DND-41 (cell line): ENCODE data around the gene MBTPS1.

Source experiments
- ATAC-seq: fragments of 200-7000 bp; cut with Tn5 transposase; 3 replicates; pipeline ENCODE4 v1.9.1; 2021; ENCODE audit warnings: low read depth; ENCODE audit not compliant: insufficient read depth
- DNase-seq: peaks from one replicate; pipeline ENCODE4 v3.0.0-alpha.2; 2020
- H2AFZ ChIP-seq: 2 replicates; pipeline ENCODE4 v1.6.0; 2012; ENCODE audit warnings: low read depth, low read length
- H3K27ac ChIP-seq: 2 replicates; pipeline ENCODE4 v1.5.1; 2012; ENCODE audit warnings: low read length, inconsistent platforms
- H3K27me3 ChIP-seq: fragments of 200-600 bp; sonication (generic); 2 replicates; pipeline ENCODE4 v1.6.0; 2012; ENCODE audit warnings: low read length, mild to moderate bottlenecking, inconsistent platforms; ENCODE audit not compliant: insufficient read depth, poor library complexity
- H3K36me3 ChIP-seq: 2 replicates; pipeline ENCODE4 v1.5.1; 2012; ENCODE audit warnings: low read length, inconsistent platforms; ENCODE audit not compliant: insufficient read depth
- H3K4me1 ChIP-seq: 2 replicates; pipeline ENCODE4 v1.5.1; 2012; ENCODE audit warnings: mild to moderate bottlenecking, low read length; ENCODE audit not compliant: insufficient read depth
- H3K4me2 ChIP-seq: 2 replicates; pipeline ENCODE4 v1.6.0; 2012; ENCODE audit warnings: mild to moderate bottlenecking, moderate library complexity, low read length, inconsistent platforms; ENCODE audit not compliant: insufficient read depth
- H3K4me3 ChIP-seq, 2 experiments: fragments of 200-600 bp in 1 of 2; shearing (Covaris generic) in 1 of 2; 2 replicates each; pipeline ENCODE4 v1.5.1; 2012 to 2016; ENCODE audit warnings: inconsistent platforms in 2 of 2, low read length in 2 of 2, mild to moderate bottlenecking in 2 of 2, low read depth in 1 of 2, moderate library complexity in 1 of 2
- H3K79me2 ChIP-seq: 2 replicates; pipeline ENCODE4 v1.6.0; 2012; ENCODE audit warnings: low read length, inconsistent platforms; ENCODE audit not compliant: insufficient read depth
- H3K9ac ChIP-seq: 2 replicates; pipeline ENCODE4 v1.6.0; 2012; ENCODE audit warnings: low read depth, mild to moderate bottlenecking, inconsistent platforms, low read length, moderate library complexity
- H3K9me3 ChIP-seq: 2 replicates; pipeline ENCODE4 v1.5.1; 2012; ENCODE audit warnings: low read length, moderate library complexity, mild to moderate bottlenecking, inconsistent platforms; ENCODE audit not compliant: insufficient read depth, severe bottlenecking
- H4K20me1 ChIP-seq: 2 replicates; pipeline ENCODE4 v1.6.0; 2012; ENCODE audit warnings: low read length; ENCODE audit not compliant: insufficient read depth
- EZH2 ChIP-seq: IDR thresholded peaks from 3 replicates; pipeline ENCODE4 v1.6.1; 2012; ENCODE audit warnings: borderline replicate concordance, low read depth, mild to moderate bottlenecking, moderate library complexity, low read length, inconsistent platforms; ENCODE audit not compliant: severe bottlenecking
- TF ChIP-seq, protein P1 (sequence below): IDR thresholded peaks from 2 replicates; pipeline ENCODE4 v1.5.1; 2012; ENCODE audit warnings: borderline replicate concordance, low read length, moderate library complexity, mild to moderate bottlenecking; ENCODE audit not compliant: poor library complexity, severe bottlenecking; ENCODE audit errors: extremely low read depth

MBTPS1 gene

GRCh38 chr16:84093120-84093878 lies 23.4 kb downstream of the MBTPS1 start:
- no peak for ATAC-seq
- Histone ChIP-seq H4K20me1 (0 out of 2 replicates have a peak, but pooled peaks cover 3% of the 10 kb centered on the region), H3K9me3 (no peaks in the 10 kb centered on the region), H3K4me3 (no peak overlapping the region), H3K4me1 (peaks cover 56% of the 10 kb centered on the region), H3K36me3 (peaks cover 88% of the 10 kb centered on the region), H2AFZ (no peak overlapping the region), H3K9ac (no peak overlapping the region), H3K27me3 (no peaks in the 10 kb centered on the region), H3K4me2 (no peak overlapping the region), H3K79me2 (peaks cover 50% of the 10 kb centered on the region), H3K27ac (peak overlapping the region; percentile 41)
- TF ChIP-seq, protein P1, sequence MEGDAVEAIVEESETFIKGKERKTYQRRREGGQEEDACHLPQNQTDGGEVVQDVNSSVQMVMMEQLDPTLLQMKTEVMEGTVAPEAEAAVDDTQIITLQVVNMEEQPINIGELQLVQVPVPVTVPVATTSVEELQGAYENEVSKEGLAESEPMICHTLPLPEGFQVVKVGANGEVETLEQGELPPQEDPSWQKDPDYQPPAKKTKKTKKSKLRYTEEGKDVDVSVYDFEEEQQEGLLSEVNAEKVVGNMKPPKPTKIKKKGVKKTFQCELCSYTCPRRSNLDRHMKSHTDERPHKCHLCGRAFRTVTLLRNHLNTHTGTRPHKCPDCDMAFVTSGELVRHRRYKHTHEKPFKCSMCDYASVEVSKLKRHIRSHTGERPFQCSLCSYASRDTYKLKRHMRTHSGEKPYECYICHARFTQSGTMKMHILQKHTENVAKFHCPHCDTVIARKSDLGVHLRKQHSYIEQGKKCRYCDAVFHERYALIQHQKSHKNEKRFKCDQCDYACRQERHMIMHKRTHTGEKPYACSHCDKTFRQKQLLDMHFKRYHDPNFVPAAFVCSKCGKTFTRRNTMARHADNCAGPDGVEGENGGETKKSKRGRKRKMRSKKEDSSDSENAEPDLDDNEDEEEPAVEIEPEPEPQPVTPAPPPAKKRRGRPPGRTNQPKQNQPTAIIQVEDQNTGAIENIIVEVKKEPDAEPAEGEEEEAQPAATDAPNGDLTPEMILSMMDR = no peak
- TF ChIP-seq EZH2 = no peak
- no peak for DNase-seq

GRCh38 chr16:84091460-84091859 lies 25.3 kb downstream of the MBTPS1 start:
- H3K36me3 ChIP-seq = peaks cover 81% of the 10 kb centered on the region

GRCh38 chr16:84090211-84090610 lies 26.5 kb downstream of the MBTPS1 start:
- H3K9me3 ChIP-seq = no peaks in the 10 kb centered on the region
- peaks cover 76% of the 10 kb centered on the region for H3K36me3 ChIP-seq
- peak overlapping the region; percentile 60 for H3K9ac ChIP-seq
- peaks cover 87% of the 10 kb centered on the region for H3K4me1 ChIP-seq
- ATAC-seq = peak; percentile 51
- peak overlapping the region in 1 of 2 experiments; percentile 48; a peak in 1 of 4 replicates for H3K4me3 ChIP-seq
- H3K79me2 ChIP-seq = peaks cover 36% of the 10 kb centered on the region
- TF ChIP-seq, protein P1 = no peak
- TF ChIP-seq EZH2 = no peak
- H2AFZ ChIP-seq = no peak overlapping the region
- H3K27ac ChIP-seq = peak overlapping the region; percentile 99
- H3K4me2 ChIP-seq = peak overlapping the region; percentile 77
- no peaks in the 10 kb centered on the region for H4K20me1 ChIP-seq
- H3K27me3 ChIP-seq = no peaks in the 10 kb centered on the region
- DNase-seq = peak; percentile 64

More at GRCh38 chr16:84091460-84091859, 25.3 kb downstream of the MBTPS1 start:
- TF ChIP-seq EZH2 = no peak
- TF ChIP-seq, protein P1 = no peak
- Histone ChIP-seq H3K27me3 (no peaks in the 10 kb centered on the region), H3K4me2 (no peak overlapping the region), H3K27ac (peak overlapping the region; percentile 99), H3K9ac (no peak overlapping the region), H2AFZ (no peak overlapping the region), H3K9me3 (no peaks in the 10 kb centered on the region), H4K20me1 (0 out of 2 replicates have a peak, but pooled peaks cover 3% of the 10 kb centered on the region), H3K4me3 (no peak overlapping the region), H3K4me1 (peaks cover 75% of the 10 kb centered on the region), H3K79me2 (peaks cover 40% of the 10 kb centered on the region)
- no peak for DNase-seq
- no peak for ATAC-seq
